Stimulated activated CD4-positive, alpha-beta T cell treated with anti-CD3 and anti-CD28 coated beads, Interleukin-4, amount 100 ng/mL, for 1 hour (primary cell): ENCODE data around the gene EFCAB6.

ENCODE experiments used
- DNase-seq: peaks from one replicate; pipeline ENCODE4 v3.0.0-alpha.2; 2020

The EFCAB6 gene

GRCh38 chr22:43812890-43813289, 785 bp upstream of the EFCAB6 start:
- no peak for DNase-seq

GRCh38 chr22:43811777-43812148, 342 bp downstream of the EFCAB6 start:
- DNase-seq, result no peak

DNA sequence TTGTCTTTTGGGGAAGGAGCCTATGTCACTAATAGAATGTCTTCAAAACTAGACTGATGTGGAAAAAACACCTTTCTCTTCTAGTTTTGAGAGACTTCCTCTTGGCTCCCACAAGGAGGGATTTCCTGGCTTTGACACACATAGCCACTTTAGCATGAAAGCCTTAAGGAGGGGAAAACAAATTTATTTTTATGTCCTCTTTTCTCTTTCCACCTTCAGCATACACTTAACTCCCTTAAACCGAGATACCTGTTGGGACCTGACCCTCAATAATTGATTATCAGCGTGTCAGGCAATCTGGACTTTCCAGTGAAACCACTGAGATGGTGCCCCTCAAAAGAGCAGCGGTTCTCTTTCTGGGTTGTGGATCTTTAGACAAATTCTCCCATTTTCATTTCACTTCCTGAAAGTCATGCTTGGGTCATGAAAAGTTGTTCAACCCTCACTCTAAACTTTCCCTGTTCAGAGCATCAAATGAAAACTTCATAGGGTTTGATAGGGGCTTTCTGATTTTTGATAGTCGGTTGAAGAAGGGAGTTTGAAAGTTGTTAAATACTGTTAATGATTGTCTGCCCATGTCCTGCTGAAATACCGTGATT, 9.1 kb downstream of the EFCAB6 start:
- no peak for DNase-seq

- DNase-seq, result no peak
These were observed 11.1 kb downstream of the EFCAB6 start for GRCh38 chr22:43800970-43801369.

- no peak for DNase-seq
These were observed 13.6 kb downstream of the EFCAB6 start for GRCh38 chr22:43798492-43798891.

DNA sequence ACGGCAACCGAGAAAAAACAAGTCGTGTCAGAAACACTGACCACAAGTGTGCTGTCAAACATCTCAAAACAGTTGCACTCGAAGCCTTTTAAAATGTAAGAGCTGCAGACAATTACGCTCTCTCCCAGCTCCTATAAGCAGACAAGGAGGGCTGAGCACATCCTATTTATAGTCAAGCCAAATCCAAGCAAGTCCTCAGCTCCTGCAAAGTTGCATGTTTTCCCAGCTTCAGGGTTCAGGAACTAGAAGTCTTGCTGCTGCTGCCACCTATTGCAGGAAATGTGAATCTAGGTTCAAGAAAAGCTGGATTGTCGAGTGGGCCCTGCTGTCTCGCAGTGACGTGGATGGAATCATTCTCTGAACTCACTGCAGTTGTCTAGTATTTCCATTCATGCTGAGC, 15.5 kb downstream of the EFCAB6 start:
- no peak for DNase-seq

DNA sequence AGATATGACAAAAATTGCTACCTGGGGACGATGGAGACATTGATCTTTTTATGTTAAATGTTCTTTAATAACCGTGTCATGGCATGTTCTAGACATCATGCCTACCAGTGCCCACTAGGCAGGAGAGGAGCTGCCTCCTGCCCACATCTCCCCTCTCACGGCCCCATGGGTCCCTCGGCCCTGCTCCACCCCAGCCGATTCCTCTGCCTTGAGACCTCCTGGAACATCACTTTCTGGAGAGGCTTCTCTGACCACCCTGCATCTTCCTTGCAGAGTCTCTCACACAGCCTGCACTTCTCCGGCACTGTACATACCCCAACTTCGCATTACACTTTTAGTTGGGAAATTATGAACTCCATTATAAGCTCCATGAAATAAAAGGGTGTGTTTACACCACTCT, 16.8 kb downstream of the EFCAB6 start:
- no peak for DNase-seq

GRCh38 chr22:43792905-43793304, 19.2 kb downstream of the EFCAB6 start:
- no peak for DNase-seq

GRCh38 chr22:43789452-43789851, 22.7 kb downstream of the EFCAB6 start:
- DNase-seq, result no peak

GRCh38 chr22:43783777-43784176, 28.3 kb downstream of the EFCAB6 start:
- DNase-seq, result no peak

- DNase-seq, result no peak
These were observed 29.7 kb downstream of the EFCAB6 start for GRCh38 chr22:43782448-43782847.

- DNase-seq, result no peak
These were observed 34.8 kb downstream of the EFCAB6 start for GRCh38 chr22:43777286-43777685.

DNA sequence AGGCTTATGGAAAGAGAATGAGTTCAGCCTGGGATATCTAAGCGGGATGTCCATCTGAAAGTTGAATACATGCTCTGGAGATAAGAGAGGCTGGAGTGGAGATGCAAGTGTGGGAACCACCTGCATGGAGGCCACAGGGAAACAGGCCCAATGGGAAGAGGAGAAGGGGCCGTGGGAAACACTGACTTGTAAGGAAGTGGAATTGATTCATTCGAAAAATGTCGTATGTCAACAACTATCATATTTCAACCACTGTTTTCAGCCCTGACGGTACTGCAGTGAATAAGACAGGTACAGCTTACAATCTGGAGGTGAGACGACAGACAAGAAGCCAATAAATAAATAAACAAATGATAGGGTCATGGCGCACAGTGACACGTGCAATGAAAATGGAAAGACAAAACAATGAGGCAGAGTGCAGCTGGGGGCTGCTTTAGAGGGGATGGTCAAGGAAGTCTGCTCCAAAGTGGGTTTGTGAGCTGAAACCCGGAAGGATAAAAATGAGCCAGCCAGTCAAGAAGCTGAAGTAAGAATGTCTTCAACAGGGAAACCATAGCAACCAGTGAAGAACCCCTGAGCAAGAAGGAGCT, 35.9 kb downstream of the EFCAB6 start:
- no peak for DNase-seq

DNA sequence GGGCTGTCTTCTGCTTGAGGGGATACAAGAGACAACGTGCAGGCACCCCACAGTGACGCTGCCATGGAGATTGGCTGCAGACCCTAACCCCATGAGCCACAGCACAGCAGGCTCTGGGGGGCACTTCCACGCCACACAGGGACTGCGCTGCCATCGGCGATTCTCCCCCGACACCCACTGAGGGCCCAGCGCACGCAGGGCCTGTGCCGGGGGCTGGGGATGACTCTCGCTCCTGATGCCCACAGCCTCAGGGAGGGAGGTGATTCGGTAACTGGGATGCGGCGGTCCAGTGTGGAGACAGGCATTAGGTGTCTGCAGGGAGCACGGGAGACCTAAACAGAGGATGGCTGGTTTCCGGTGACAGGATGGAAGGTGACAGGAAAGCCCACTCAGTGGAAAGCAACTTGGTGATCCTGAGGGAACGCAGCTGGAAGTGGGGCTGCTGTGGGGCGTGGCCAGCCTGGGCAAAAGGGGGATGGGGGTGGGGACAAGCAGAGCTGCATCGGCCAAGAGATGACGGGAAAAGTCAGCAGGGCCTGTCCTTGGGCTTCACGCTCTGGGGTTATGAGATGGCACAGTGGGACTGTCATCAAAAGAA, 37.7 kb downstream of the EFCAB6 start:
- DNase-seq, result no peak

GRCh38 chr22:43772831-43773230, 39.3 kb downstream of the EFCAB6 start:
- no peak for DNase-seq

GRCh38 chr22:43755452-43755851, 56.7 kb downstream of the EFCAB6 start:
- no peak for DNase-seq

DNA sequence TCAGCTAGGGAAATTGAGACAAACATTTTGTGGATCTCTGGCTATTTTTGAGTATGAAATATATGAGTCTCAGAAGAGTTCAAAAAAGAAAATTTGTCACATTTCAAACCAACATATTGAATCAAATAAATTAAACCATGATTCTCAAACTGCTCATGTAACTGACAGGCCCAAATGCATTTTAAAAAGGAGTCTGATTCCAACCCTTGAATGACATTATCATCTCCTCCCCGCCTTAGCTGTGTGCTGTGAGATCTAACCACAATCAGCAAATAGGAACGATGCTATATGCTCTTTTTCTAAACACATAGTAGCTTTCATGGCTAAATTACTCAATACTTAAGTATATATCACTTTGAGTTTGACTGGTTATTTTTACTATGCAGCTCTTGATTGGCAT, 57.1 kb downstream of the EFCAB6 start:
- DNase-seq, result no peak

DNA sequence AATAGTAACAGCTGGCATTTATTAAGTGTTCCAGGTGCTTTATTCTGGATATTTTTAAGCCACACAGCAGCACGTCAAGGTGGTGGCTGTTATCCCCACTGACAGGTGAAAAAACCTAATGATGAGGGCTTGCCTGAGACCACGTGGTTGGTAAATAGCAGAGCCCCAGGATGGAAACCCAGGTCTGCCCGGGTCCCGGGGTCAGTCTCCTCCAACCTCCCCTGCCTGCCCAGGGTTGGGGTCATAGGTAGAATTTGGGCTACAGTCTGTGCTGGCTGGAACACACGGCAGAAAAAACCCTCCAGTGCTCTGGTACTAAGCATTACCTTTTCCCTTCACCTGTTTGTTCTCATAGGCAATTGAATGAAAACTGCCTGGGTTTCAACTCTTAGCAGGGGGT, 57.9 kb downstream of the EFCAB6 start:
- no peak for DNase-seq

- no peak for DNase-seq
These were observed 58.4 kb downstream of the EFCAB6 start for GRCh38 chr22:43753688-43754087.

GRCh38 chr22:43750751-43751150, 61.4 kb downstream of the EFCAB6 start:
- no peak for DNase-seq

DNA sequence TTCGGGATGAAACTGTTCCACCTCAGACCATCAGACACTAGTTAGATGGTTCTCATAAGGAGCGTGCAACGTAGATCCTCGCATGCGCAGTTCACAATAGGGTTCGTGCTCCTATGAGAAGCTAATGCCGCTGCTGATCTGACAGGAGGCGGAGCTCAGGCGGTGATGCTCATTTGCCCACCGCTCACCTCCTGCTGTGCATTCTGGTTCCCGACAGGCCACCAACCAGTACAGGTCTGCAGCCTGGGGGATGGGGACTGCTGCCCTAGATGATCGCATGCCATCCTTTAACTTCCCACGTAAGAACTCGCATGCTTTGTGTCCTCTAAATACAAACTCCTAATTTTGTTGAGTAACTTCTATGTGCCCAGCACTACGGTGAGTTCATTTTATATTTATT, 62.6 kb downstream of the EFCAB6 start:
- DNase-seq, result no peak

- no peak for DNase-seq
These were observed 64.2 kb downstream of the EFCAB6 start for GRCh38 chr22:43747877-43748276.

- DNase-seq, result no peak
These were observed 65.0 kb downstream of the EFCAB6 start for GRCh38 chr22:43747058-43747457.

- DNase-seq, result no peak
These were observed 66.2 kb downstream of the EFCAB6 start for GRCh38 chr22:43745783-43746356.

GRCh38 chr22:43745411-43745770, 66.7 kb downstream of the EFCAB6 start:
- DNase-seq, result no peak
